ENCODE results near the gene NRXN3. TPM values are rescaled to one million over a fixed set of nuclear protein-coding genes. Genes with fewer than 3 reads are reported as not detected.
"Not testable (repeated sequence)": the region's sequence is repeated elsewhere in the genome, so short reads cannot be mapped to it uniquely, and the experiment has no call there.

The NRXN3 gene
- total and polyA plus RNA-seq, 8 donors: 0.29 to 41.1 (median 9.1) TPM

- Histone ChIP-seq H3K9me3 (peaks cover 0 to 3% (median 0%) of the 10 kb centered on the region in 4 donors), H3K36me3 (no peaks in the 10 kb centered on the region), H3K27ac (no peak overlapping the region), H3K4me1 (no peaks in the 10 kb centered on the region), H3K4me3 (no peak overlapping the region), H3K27me3 (no peaks in the 10 kb centered on the region)
- 80 to 88% (median 86%) methylated on average over 5 of the region's 5 CpGs for WGBS, 5 donors
- TF ChIP-seq POLR2A (IDR thresholded peaks at IDR 0.05): no peak
- no peak for TF ChIP-seq POLR2AphosphoS5 (IDR thresholded peaks at IDR 0.05)
- TF ChIP-seq CTCF (IDR thresholded peaks at IDR 0.05): no peak
- TF ChIP-seq EP300 (IDR thresholded peaks at IDR 0.05): no peak
- intact Hi-C loops (cut with DNase I; ENCODE audit: low total_unique reads): no loop called here
- no peak for DNase-seq
Measured at GRCh38 chr14:78524766-78525165, 354.6 kb downstream of the NRXN3 start.

DNA sequence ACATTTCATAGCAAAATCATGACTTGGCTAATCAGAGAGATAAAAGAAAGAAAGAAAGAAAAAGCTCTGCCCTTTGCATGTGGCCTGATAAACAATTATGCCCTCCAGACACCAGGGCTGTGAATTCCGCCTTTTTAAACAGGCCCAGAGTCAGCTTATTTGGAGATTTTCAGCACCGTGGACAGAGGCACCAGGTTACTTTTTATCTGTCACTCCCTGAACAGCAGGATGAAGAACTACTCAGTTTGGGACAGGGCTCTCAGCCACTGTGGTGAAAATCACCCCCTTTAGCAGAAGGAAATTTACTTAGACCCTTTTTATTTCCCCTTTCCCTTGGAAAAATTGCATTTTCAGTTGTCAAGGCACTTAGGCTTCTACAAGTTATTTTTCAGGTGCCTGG, 359.9 kb downstream of the NRXN3 start:
- Histone ChIP-seq H3K4me1 (peaks cover 0 to 5% (median 0%) of the 10 kb centered on the region in 4 donors), H3K9me3 (no peaks in the 10 kb centered on the region), H3K4me3 (no peak overlapping the region), H3K27ac (no peak overlapping the region), H3K27me3 (no peaks in the 10 kb centered on the region), H3K36me3 (no peaks in the 10 kb centered on the region)
- WGBS, 5 donors: 0 to 15% (median 8%) methylated on average over 2 of the region's 2 CpGs
- peak in 1 of 2 donors; percentile 56 for DNase-seq
- no peak for TF ChIP-seq EP300 (IDR thresholded peaks at IDR 0.05)
- TF ChIP-seq CTCF (IDR thresholded peaks at IDR 0.05): no peak
- TF ChIP-seq POLR2A (IDR thresholded peaks at IDR 0.05): no peak
- no peak for TF ChIP-seq POLR2AphosphoS5 (IDR thresholded peaks at IDR 0.05)
- intact Hi-C loops (cut with DNase I; ENCODE audit: low total_unique reads): no loop called here

DNA sequence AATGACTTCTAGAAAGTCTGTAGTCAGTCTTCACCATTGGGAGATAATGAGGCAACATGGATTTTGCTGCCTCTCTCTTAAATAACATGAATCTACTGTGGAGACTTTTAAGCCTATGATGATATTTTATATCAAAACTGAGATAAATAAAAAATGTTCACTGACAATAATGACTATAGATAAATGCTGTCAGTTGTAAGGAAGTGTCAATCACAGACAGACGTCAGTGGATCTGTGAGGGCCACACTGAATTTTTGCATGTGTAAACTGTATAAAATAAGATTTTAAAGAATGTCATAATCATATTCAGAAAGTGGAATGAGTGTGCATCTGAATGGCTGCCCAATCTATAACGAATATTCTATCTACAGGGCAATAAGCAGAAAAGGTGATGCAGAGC, 364.0 kb downstream of the NRXN3 start:
- H3K9me3 ChIP-seq: no peaks in the 10 kb centered on the region
- no peak for TF ChIP-seq POLR2A (IDR thresholded peaks at IDR 0.05)
- no peak for DNase-seq
- peaks cover 0 to 5% (median 0%) of the 10 kb centered on the region in 4 donors for H3K4me1 ChIP-seq
- no peak overlapping the region for H3K4me3 ChIP-seq
- 39 to 58% (median 53%) methylated on average over 2 of the region's 2 CpGs for WGBS, 5 donors
- H3K36me3 ChIP-seq: no peaks in the 10 kb centered on the region
- no peak overlapping the region for H3K27ac ChIP-seq
- intact Hi-C loops (cut with DNase I; ENCODE audit: low total_unique reads): no loop called here
- no peaks in the 10 kb centered on the region for H3K27me3 ChIP-seq

GRCh38 chr14:78535041-78535440, 364.9 kb downstream of the NRXN3 start:
- no peaks in the 10 kb centered on the region for H3K36me3 ChIP-seq

DNA sequence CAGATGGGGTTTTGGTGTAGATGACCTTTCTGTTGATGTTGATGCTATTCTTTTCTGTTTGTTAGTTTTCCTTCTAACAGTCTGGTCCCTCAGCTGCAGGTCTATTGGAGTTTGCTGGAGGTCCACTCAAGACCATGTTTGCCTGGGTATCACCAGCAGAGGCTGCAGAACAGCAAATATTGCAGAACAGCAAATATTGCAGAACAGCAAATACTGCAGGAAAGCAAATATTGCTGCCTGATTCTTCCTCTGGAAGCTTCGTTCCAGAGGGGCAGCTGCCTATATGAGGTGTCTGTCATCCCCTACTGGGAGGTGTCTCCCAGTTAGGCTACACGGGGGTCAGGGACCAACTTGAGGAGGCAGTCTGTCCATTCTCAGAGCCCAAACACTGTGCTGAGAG, 371.6 kb downstream of the NRXN3 start:
- intact Hi-C loops (cut with DNase I; ENCODE audit: low total_unique reads); H3K27ac ChIP-seq: not testable (repeated sequence)

More at GRCh38 chr14:78535041-78535440, 364.9 kb downstream of the NRXN3 start:
- Histone ChIP-seq H3K27me3 (no peaks in the 10 kb centered on the region), H3K4me1 (peaks cover 0 to 5% (median 0%) of the 10 kb centered on the region in 4 donors), H3K4me3 (no peak overlapping the region), H3K9me3 (no peaks in the 10 kb centered on the region), H3K27ac (no peak overlapping the region)
- DNase-seq: no peak
- intact Hi-C loops (cut with DNase I; ENCODE audit: low total_unique reads): no loop called here
- TF ChIP-seq POLR2AphosphoS5 (IDR thresholded peaks at IDR 0.05) (no peak), CTCF (IDR thresholded peaks at IDR 0.05) (no peak)

More for the DNA sequence above, 371.6 kb downstream of the NRXN3 start:
- DNase-seq, H3K36me3 ChIP-seq, H3K27me3 ChIP-seq, H3K4me3 ChIP-seq, H3K4me1 ChIP-seq, H3K9me3 ChIP-seq: not testable (repeated sequence)
- WGBS, 5 donors: 29 to 74% (median 57%) methylated on average over 1 to 2 of the region's 2 CpGs

All from stomach (tissue), 9 donors.